Muscle of leg (tissue), 11 donors: ENCODE measurements around the gene ZEB2. TPM values are rescaled to one million over a fixed set of nuclear protein-coding genes. Genes with fewer than 3 reads are reported as not detected.

Experiments used
- DNase-seq: peaks from one replicate; pipeline ENCODE4 v3.0.0; 2013
- H3K27ac ChIP-seq: one replicate; pipeline ENCODE4 v1.5.1; 2013; ENCODE audit warnings: mild to moderate bottlenecking, low read length, control low read depth
- H3K27me3 ChIP-seq: one replicate; pipeline ENCODE4 v1.6.1; 2013; ENCODE audit warnings: low read length; ENCODE audit not compliant: control insufficient read depth, insufficient read depth
- H3K36me3 ChIP-seq: one replicate; pipeline ENCODE4 v1.6.1; 2013; ENCODE audit warnings: low read length; ENCODE audit not compliant: control insufficient read depth, insufficient read depth
- H3K4me1 ChIP-seq: one replicate; pipeline ENCODE4 v1.6.1; 2013; ENCODE audit warnings: low read length; ENCODE audit not compliant: control insufficient read depth, insufficient read depth
- H3K4me3 ChIP-seq: one replicate; pipeline ENCODE4 v1.5.1; 2013; ENCODE audit warnings: low read length, control low read depth
- H3K9me3 ChIP-seq: replicated peaks from 2 replicates; pipeline ENCODE4 v1.6.1; 2013; ENCODE audit warnings: low read depth, low read length; ENCODE audit not compliant: control insufficient read depth
- WGBS: methylation state at CpG from one replicate; pipeline ENCODE4 v1.1.5; 2013; ENCODE audit warnings: missing lambda C conversion rate; ENCODE audit not compliant: insufficient coverage; 5-methylcytosine and 5-hydroxymethylcytosine counted together
- polyA plus RNA-seq, 8 donors: library from polyadenylated mRNA; unstranded; fragments of 120-200 nt; gene quantifications; one replicate each; pipeline versions ENCODE4 v1.2.1 to v1.2.3, GENCODE V29; 2013; ENCODE audit warnings: inconsistent platforms in 1 of 8, low replicate concordance in 1 of 8; ENCODE audit not compliant: insufficient read length in 8 of 8, insufficient read depth in 1 of 8
- total RNA-seq: library from RNA; stranded (reverse); fragments of 120-200 nt; gene quantifications from one replicate; pipeline ENCODE4 v1.2.4, GENCODE V29; 2013

ZEB2 gene
- total and polyA plus RNA-seq, 9 donors, result 90.0 to 163 (median 118) TPM

DNA sequence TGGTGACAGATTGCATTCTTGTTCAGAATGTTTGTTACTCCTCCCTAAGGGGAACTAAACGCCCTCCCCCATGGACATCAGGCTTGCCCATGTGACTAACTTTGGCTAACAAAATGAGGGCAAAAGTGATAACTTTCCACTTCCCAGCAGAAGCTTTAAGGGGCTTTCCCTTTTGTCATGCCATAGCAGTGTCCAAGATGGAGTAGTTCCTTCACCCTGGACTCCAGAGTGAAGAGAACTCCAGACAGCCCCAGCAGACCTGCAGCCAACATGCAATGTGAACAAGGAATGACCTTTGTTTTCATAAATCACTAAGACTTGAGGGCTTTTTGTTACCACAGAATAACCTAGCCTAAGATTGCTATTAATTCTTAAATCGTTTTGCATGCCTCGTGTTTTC is 163.5 kb downstream of the ZEB2 start:
- WGBS, result no CpG with 5 or more reads among the region's 3 CpGs
- no peaks in the 10 kb centered on the region for H3K36me3 ChIP-seq
- DNase-seq, result no peak
- H3K27me3 ChIP-seq, result no peaks in the 10 kb centered on the region
- no peaks in the 10 kb centered on the region for H3K9me3 ChIP-seq
- no peak overlapping the region for H3K27ac ChIP-seq
- H3K4me1 ChIP-seq, result no peaks in the 10 kb centered on the region
- no peak overlapping the region for H3K4me3 ChIP-seq

- Histone ChIP-seq H3K36me3 (no peaks in the 10 kb centered on the region), H3K27ac (no peak overlapping the region), H3K27me3 (no peaks in the 10 kb centered on the region), H3K4me1 (peaks cover 4% of the 10 kb centered on the region), H3K4me3 (no peak overlapping the region), H3K9me3 (no peaks in the 10 kb centered on the region)
- no peak for DNase-seq
- 71% methylated on average over 1 of the region's 3 CpGs for WGBS
Observed at GRCh38 chr2:144354953-144355352, 165.0 kb downstream of the ZEB2 start.

- Histone ChIP-seq H3K9me3 (no peaks in the 10 kb centered on the region), H3K36me3 (no peaks in the 10 kb centered on the region), H3K27me3 (no peaks in the 10 kb centered on the region), H3K27ac (no peak overlapping the region), H3K4me1 (peaks cover 10% of the 10 kb centered on the region), H3K4me3 (no peak overlapping the region)
- no peak for DNase-seq
- 95% methylated on average over 2 of the region's 5 CpGs for WGBS
Observed at GRCh38 chr2:144351687-144352086, 168.2 kb downstream of the ZEB2 start.

DNA sequence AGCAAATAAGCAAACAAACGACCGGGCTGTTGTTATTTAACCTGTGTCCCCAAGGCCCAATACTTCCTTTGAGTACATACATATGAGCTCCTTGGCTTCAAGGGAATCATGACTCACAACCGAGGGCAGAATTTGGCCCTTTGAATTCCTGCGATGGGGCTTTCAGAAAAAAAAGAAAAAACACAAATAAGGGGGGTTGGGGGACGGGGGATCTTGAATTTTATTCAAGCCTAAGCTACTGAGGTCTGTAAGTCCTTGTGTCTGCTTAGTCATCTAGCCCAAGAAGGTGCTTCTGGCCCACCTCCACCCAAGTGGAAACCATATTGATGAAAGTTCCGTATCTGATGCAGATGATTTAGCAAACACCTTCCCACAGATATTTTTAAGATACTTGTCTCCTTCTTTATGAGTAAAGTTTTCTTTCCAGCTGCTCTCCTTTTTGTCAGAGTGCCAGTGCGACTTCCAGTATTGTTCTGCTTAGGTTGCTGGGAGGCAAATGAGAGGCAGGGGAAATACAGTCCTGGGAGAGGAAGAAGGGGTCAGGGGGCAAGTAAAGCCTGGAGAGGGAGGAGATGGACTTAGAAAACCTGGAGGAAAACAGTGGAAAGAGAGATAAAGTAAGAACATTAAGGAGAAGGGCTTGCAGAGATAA is 169.6 kb downstream of the ZEB2 start:
- Histone ChIP-seq H3K36me3 (no peaks in the 10 kb centered on the region), H3K27me3 (no peaks in the 10 kb centered on the region), H3K9me3 (no peaks in the 10 kb centered on the region), H3K4me1 (peaks cover 10% of the 10 kb centered on the region), H3K4me3 (no peak overlapping the region), H3K27ac (no peak overlapping the region)
- 30% methylated on average over 4 of the region's 7 CpGs for WGBS
- DNase-seq, result peak; percentile 70

DNA sequence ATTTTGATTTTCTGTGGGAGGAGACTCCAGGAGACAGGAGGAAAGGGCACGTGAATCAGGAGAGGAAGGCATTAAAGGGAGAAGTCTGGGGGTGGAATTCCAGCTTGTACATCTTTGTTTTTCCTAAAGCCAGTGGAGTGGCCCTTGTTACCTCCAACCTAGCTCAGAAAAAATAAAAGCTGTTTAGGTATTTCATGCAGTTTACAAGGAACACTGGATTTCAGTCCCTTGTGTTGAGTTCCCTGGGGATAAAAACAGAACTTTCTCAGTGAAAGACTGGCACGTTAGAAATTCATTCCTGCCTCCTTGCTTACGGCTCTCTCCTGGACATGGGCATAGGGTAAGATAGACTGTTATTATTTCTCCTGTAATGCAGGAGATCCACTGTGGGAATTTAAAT is 170.2 kb downstream of the ZEB2 start:
- H3K27me3 ChIP-seq, result no peaks in the 10 kb centered on the region
- H3K27ac ChIP-seq, result no peak overlapping the region
- H3K9me3 ChIP-seq, result no peaks in the 10 kb centered on the region
- no CpG with 5 or more reads among the region's 3 CpGs for WGBS
- H3K4me3 ChIP-seq, result no peak overlapping the region
- no peak for DNase-seq
- H3K4me1 ChIP-seq, result peaks cover 10% of the 10 kb centered on the region
- H3K36me3 ChIP-seq, result no peaks in the 10 kb centered on the region

DNA sequence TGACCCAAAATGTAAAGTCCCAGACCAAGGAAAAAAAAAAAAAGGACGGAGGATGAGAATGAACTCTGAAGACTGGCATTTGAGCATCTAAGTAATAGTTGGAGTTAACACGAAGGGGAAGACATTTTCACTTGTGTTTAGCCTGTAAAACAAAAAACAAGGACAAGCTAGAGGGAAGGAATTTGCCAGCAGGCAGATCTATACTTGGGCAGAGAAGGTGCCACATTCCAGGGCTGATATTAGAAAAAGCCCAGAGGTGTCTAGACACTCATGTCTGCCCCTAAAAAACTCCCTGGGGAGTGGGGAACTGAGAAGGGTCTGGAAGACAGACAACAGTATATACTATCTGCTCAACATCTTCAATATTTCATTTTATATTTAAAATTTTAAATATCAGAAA is 171.1 kb downstream of the ZEB2 start:
- H3K4me1 ChIP-seq, result peaks cover 10% of the 10 kb centered on the region
- DNase-seq, result no peak
- no peaks in the 10 kb centered on the region for H3K36me3 ChIP-seq
- H3K27ac ChIP-seq, result no peak overlapping the region
- no peak overlapping the region for H3K4me3 ChIP-seq
- no CpG with 5 or more reads among the region's 2 CpGs for WGBS
- H3K27me3 ChIP-seq, result no peaks in the 10 kb centered on the region
- H3K9me3 ChIP-seq, result no peaks in the 10 kb centered on the region

GRCh38 chr2:144346229-144346628 is 173.7 kb downstream of the ZEB2 start:
- H3K27me3 ChIP-seq, result no peaks in the 10 kb centered on the region
- no peaks in the 10 kb centered on the region for H3K9me3 ChIP-seq
- no peak overlapping the region for H3K4me3 ChIP-seq
- DNase-seq, result no peak
- peaks cover 10% of the 10 kb centered on the region for H3K4me1 ChIP-seq
- 80% methylated on average over 1 of the region's 4 CpGs for WGBS
- H3K36me3 ChIP-seq, result no peaks in the 10 kb centered on the region
- H3K27ac ChIP-seq, result no peak overlapping the region

GRCh38 chr2:144343145-144343544 is 176.8 kb downstream of the ZEB2 start:
- Histone ChIP-seq H3K27ac (no peak overlapping the region), H3K27me3 (no peaks in the 10 kb centered on the region), H3K36me3 (no peaks in the 10 kb centered on the region), H3K4me1 (peaks cover 2% of the 10 kb centered on the region), H3K9me3 (no peaks in the 10 kb centered on the region), H3K4me3 (no peak overlapping the region)
- DNase-seq, result no peak
- WGBS, result no CpG with 5 or more reads among the region's 1 CpG

- Histone ChIP-seq H3K36me3 (no peaks in the 10 kb centered on the region), H3K9me3 (no peaks in the 10 kb centered on the region), H3K4me3 (no peak overlapping the region), H3K4me1 (no peaks in the 10 kb centered on the region), H3K27me3 (no peaks in the 10 kb centered on the region), H3K27ac (no peak overlapping the region)
- no CpG with 5 or more reads among the region's 1 CpG for WGBS
- no peak for DNase-seq
Observed at GRCh38 chr2:144341538-144341937, 178.4 kb downstream of the ZEB2 start.

- no peaks in the 10 kb centered on the region for H3K27me3 ChIP-seq
Observed at GRCh38 chr2:144339048-144339447, 180.9 kb downstream of the ZEB2 start.

GRCh38 chr2:144334551-144334950 is 185.4 kb downstream of the ZEB2 start:
- no peaks in the 10 kb centered on the region for H3K36me3 ChIP-seq
- WGBS, result 80% methylated on average over 1 of the region's 4 CpGs
- peaks cover 6% of the 10 kb centered on the region for H3K4me1 ChIP-seq
- H3K27me3 ChIP-seq, result no peaks in the 10 kb centered on the region
- no peak overlapping the region for H3K4me3 ChIP-seq
- H3K27ac ChIP-seq, result no peak overlapping the region
- DNase-seq, result no peak
- H3K9me3 ChIP-seq, result no peaks in the 10 kb centered on the region

More at GRCh38 chr2:144339048-144339447, 180.9 kb downstream of the ZEB2 start:
- Histone ChIP-seq H3K4me1 (no peaks in the 10 kb centered on the region), H3K27ac (no peak overlapping the region), H3K9me3 (no peaks in the 10 kb centered on the region), H3K4me3 (no peak overlapping the region), H3K36me3 (no peaks in the 10 kb centered on the region)
- no CpG with 5 or more reads among the region's 2 CpGs for WGBS
- DNase-seq, result no peak
